Activated T-helper 1 cell treated with Interleukin-2 at 50 U/mL for 16 hours (primary cell): ENCODE measurements around the gene ADCY6.
"Not testable (repeated sequence)": the region's sequence is repeated elsewhere in the genome, so short reads cannot be mapped to it uniquely, and the experiment has no call there.

Experiments
- DNase-seq: peaks from one replicate; pipeline ENCODE4 v3.0.0-alpha.2; 2020; ENCODE audit warnings: low read depth

Gene ADCY6

DNA sequence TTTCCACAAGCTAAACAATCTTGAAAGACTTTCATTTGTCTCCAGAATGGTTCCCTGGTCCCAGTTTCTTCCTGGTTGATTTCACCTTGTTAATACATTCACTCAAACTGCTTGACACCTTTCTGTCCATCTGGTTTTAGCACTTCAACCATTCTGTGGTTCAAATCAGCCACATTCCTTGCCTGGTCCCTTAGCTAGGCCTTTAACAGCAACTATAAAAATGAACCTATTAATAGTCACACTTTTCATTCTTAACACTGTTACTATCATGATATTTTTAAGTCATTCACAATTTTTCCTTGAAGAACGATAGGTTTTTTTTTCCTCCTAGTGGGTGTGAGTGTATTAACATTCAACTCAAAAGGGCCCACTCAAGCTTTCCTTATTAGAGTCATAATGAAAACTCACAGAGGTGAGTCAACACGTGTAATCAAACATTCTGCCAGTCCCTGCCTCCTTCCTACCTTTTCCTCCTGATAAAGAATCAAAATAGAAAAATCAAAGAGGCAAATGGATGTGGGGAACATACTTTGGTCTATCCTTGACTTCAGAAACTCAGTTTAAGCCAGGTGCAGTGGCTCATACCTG is 38.0 kb downstream of the ADCY6 start:
- DNase-seq = no peak

DNA sequence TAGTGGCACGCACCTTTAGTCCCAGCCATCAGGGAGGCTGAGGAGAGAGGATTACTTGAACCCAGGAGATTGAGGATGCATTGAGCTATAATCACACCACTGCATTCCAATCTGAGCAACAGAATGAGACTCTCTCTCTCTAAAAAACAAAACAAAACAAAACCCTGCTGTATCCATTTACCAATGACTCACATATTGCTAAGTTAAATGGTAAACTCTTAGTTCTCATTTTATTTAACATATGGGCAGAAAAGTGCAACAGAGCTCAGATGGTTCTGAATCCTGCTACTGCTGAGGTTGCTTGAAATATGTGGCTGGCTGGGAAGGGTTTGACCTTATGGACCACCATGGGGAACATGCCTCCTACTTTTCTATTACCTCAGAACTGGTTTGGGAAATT is 38.7 kb downstream of the ADCY6 start:
- no peak for DNase-seq

DNA sequence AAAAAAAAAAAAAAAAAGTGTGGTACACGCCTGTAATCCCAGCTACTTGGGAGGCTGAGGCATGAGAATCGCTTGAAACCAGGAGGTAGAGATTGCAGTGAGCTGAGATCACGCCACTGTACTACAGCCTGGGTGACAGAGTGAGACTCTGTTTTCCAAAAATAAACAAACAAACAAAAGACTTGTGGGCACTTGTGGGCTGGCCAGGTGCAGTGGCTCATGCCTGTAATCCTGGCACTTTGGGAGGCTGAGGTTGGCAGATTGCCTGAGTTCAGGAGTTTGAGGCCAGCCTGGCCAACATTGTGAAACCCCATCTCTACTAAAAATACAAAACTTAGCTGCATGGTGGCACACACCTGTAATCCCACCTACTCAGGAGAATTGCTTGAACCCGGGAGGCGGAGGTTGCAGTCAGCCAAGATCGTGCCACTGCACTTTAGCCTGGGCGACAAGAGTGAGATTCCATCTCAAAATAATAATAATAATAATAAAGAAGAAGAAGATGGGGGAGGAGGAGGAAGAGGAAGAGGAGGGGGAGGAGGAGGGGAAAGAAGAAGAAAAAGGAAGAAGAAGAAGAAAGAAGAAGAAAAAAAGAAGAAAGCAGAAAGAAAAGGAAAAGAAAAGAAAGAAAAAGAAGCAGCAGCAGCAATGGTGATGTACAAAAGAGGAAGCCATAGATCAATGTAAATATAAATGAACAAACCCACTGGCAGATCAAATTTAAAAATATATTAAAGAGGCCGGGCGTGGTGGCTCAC is 44.5 kb downstream of the ADCY6 start:
- no peak for DNase-seq

DNA sequence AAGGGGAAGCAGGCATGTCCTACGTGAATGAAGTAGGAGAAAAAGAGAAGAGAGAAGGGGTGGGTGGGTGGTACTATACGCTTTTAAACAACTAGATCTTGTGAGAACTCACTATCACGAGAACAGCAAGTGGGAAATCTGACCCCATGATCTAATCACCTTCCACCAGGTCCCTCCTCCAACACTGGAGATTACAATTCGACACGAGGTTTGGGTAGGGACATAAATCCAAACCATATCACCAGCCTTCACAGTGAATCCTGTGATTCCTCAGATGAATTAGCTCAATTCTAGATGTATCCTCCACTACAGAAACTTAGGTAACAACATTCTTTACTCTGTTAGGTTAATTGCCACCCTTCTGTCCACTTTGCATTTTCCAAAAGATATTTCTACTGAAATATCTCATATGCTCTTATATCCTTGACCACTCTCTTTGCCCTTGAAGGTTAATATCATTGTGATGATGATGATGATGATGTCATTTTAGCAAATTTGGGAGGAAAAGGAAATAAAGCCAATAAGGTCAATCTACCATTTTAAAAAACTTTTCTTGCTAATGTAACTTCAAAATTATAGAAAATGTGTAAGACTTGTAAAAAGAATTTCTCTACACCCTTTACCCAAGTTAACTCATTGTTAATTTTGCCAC is 49.1 kb downstream of the ADCY6 start:
- DNase-seq = no peak

DNA sequence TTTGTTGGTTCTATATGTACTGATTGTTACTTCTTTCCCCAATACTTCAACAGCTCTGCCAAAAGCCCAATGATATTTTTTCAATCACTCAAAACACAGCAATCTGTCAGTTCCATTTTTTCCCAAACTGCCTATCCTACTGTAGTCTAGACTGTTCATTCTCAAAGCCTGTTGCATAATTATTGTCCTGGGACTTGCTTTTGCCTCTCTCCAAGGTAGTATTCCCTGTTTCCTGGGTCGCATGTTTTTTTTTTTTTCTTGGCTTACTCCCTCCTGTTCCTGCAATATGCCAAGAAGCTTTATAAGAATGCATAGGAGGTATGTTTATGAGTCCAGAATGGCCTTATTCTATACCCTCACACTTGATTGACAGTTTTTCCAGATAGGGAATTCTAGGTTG is 52.4 kb downstream of the ADCY6 start:
- no peak for DNase-seq

DNA sequence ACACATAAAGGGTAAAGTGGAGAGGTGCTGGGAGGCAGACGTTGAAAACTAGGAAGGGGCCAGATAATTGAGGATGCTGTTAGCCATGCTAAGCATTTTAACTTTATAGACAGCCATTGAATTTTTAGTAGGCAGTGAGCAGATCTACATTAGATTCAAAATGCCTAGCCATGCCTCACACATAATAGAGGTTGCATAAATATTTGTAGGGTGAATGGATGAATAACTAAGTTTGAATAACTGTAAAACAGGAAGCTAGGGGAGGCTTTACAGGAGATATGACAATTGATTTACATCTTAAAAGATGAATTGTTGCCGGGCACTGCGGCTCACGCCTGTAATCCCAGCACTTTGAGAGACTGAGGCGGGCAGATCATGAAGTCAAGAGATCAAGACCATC is 60.1 kb downstream of the ADCY6 start:
- no peak for DNase-seq

DNA sequence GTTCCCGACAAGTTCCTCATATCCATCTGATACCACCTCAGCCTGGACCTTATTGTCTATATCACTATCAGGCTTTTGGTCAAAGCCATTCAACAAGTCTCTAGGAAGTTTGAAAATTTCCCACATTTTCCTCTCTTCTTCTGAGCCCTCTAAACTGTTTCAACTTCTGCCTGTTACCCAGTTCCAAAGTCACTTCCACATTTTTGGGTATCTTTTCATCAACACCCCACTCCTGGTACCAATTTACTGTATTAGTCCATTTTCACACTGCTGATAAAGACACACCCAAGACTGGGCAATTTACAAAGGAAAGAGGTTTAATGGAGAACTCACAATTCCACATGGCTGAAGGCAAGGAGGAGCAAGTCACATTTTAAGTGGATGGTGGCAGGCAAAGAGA is 68.2 kb downstream of the ADCY6 start:
- DNase-seq = not testable (repeated sequence)

DNA sequence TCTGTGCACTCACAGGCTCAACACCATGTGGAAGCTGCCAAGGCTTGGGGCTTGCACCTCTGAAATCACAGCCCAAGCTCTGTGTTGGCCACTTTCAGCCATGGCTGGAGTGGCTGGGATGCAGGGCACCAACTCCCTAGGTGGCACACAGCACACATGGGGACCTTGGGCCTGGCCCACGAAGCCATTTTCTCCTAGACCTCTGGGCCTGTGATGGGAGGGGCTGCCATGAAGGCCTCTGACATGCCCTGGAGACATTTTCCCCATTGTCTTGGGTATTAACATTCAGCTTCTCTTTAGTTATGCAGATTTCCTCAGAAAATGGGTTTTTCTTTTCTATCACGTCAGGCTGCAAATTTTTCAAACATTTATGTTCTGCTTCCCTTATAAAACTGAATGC is 68.7 kb downstream of the ADCY6 start:
- not testable (repeated sequence) for DNase-seq

DNA sequence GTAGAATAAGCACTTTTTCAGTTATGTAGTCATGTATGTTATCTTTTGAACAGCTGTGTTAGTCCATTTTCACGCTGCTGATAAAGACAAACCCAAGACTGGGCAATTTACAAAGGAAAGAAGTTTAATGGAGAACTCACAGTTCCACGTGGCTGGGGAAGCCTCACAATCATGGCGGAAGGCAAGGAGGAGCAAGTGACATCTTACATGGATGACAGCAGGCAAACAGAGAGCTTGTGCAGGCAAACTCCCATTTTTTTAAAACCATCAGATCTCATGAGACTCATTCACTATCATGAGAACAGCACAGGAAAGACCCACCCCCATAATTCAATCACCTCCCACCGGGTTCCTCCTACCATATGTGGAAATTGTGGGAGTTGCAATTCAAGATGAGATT is 69.9 kb downstream of the ADCY6 start:
- not testable (repeated sequence) for DNase-seq

DNA sequence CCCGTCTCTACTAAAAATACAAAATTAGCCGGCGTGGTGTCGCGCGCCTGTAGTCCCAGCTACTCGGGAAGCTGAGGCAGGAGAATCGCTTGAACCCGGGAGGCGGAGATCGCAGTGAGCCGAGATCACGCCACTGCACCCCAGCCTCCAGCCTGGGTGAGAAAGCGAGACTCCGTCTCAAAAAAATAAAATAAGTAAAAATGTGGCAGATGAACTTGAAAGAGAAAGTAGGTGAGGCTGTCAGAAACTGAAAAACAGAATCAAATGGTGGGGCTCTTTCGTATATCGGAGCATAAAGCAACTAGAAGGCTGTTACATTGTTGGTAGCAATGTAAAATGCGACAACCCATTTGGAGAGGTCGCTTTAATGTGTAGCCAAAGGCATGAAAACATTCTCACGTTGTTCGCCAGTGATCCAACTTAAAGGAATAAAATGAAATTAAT is 71.6 kb downstream of the ADCY6 start:
- DNase-seq = no peak

DNA sequence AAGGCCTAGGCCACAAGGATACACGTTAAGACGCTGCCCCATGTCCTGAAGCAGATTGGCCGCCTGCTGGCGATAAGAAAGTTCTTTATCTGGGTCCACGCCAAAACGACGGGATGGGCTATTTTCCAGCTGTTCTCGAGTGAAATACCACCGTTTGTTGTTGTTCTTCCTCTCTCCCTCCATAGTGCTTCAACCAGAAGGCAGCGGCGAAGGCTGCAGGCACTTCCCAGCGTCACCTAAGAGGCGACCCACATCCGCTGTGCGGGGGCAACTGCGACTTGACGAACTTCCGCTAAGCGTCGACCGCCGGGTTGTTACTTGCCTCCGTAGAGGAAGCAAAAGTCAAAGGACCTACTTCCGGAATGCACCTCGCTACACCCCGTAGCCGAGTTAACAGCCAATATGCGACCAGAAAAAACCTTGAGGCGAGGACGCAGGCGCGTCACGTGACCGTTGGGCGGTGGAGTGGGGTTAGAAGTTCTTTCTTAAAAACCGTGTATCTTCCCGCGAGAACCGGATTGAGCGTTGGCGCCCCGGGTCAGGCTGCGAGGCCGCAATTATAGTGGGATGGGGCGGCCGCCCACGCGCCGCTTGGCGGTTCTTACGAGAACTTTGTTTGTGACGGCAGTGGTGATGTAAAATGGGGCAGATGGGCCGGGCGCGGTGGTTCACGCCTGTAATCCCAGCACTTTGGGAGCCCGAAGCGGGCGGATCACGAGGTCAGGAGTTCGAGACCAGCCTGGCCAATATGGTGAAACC is 72.2 kb downstream of the ADCY6 start, which contains the start of gene CCNT1:
TSS of gene CCNT1 (minus strand) at position 215 of the 759 bp plus-strand sequence. CDS start at position 183, 32 bp downstream.
- DNase-seq = peak; percentile 96
